K562 (cell line): Measurements from ENCODE around the gene SMURF1.

Experiments
- CHD2 ChIP-seq: IDR thresholded peaks from 2 replicates; pipeline ENCODE4 v1.6.1; 2011; ENCODE audit warnings: low read depth, low read length
- JUN ChIP-seq, 2 experiments: sonication (generic) in 1 of 2; formaldehyde crosslinking in 1 of 2; IDR thresholded peaks; 2 replicates each; pipeline versions ENCODE4 v1.6.1 to v1.8.0; 2012 to 2022; ENCODE audit warnings: borderline replicate concordance in 2 of 2, mild to moderate bottlenecking in 2 of 2, improper control_type of control experiment in 1 of 2, low read depth in 1 of 2, low read length in 1 of 2, missing genetic modification reagents in 1 of 2
- POLR2A ChIP-seq: fragments of 450-650 bp; conservative IDR thresholded peaks from 2 replicates; pipeline ENCODE4 v1.6.1; 2016
- RBBP5 ChIP-seq: fragments of 200-600 bp; sonication (generic); IDR thresholded peaks from 2 replicates; pipeline ENCODE4 v1.6.1; 2012; ENCODE audit warnings: borderline replicate concordance, mild to moderate bottlenecking, low read length, control low read depth, inconsistent platforms; ENCODE audit not compliant: insufficient read depth, poor library complexity, severe bottlenecking
- STAT5A ChIP-seq: IDR thresholded peaks from 2 replicates; pipeline ENCODE4 v1.6.1; 2012; ENCODE audit warnings: low read length, inconsistent platforms, borderline replicate concordance
- ZNF175 ChIP-seq: fragments of 200-800 bp; sonication (Bioruptor generic); IDR thresholded peaks from 2 replicates; pipeline ENCODE4 v1.6.1; 2016; ENCODE audit warnings: low read depth, mild to moderate bottlenecking, missing genetic modification characterization, missing compliant biosample characterization
- ZNF24 ChIP-seq: fragments of 450-650 bp; IDR thresholded peaks from 2 replicates; pipeline ENCODE4 v1.6.1; 2016
- TF ChIP-seq, protein P1 (sequence below), 2 experiments: fragments of 450-650 bp; formaldehyde crosslinking in 1 of 2; IDR thresholded peaks; 2 replicates each; pipeline versions ENCODE4 v1.4.0 to v1.6.1; 2014 to 2020; ENCODE audit warnings: mild to moderate bottlenecking in 2 of 2, borderline replicate concordance in 1 of 2, low read depth in 1 of 2
- TF ChIP-seq, protein P2 (sequence below), 3 experiments: IDR thresholded peaks in 2 of 3; conservative IDR thresholded peaks in 1 of 3; 2 replicates each; pipeline ENCODE4 v1.5.1; 2011 to 2012; ENCODE audit warnings: low read length in 3 of 3, mild to moderate bottlenecking in 3 of 3, control low read depth in 2 of 3, improper control_type of control experiment in 1 of 3, inconsistent platforms in 1 of 3, low read depth in 1 of 3, mixed read lengths in 1 of 3, moderate library complexity in 1 of 3; ENCODE audit not compliant: insufficient read depth in 2 of 3

DNA sequence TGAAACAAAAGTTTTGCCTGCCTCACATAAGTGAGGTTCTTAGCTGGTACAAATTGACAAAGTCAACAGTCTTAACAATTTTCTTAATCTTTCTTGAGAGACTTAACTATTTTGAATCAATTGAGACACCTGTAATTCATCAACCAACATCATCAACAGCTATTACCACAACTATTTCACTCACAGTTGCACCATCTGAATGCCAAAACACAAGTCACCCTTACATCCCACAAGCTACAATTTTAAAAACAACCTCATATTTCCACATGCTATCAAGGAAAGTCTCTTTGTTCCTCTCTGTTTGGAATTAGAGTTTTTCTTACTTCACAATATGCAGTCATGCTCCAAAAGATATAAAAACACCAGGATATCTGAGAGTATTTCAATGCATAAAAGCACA is 4.9 kb downstream of the SMURF1 start:
- TF ChIP-seq POLR2A, result no peak
- TF ChIP-seq CHD2, result no peak
- TF ChIP-seq, protein P1, sequence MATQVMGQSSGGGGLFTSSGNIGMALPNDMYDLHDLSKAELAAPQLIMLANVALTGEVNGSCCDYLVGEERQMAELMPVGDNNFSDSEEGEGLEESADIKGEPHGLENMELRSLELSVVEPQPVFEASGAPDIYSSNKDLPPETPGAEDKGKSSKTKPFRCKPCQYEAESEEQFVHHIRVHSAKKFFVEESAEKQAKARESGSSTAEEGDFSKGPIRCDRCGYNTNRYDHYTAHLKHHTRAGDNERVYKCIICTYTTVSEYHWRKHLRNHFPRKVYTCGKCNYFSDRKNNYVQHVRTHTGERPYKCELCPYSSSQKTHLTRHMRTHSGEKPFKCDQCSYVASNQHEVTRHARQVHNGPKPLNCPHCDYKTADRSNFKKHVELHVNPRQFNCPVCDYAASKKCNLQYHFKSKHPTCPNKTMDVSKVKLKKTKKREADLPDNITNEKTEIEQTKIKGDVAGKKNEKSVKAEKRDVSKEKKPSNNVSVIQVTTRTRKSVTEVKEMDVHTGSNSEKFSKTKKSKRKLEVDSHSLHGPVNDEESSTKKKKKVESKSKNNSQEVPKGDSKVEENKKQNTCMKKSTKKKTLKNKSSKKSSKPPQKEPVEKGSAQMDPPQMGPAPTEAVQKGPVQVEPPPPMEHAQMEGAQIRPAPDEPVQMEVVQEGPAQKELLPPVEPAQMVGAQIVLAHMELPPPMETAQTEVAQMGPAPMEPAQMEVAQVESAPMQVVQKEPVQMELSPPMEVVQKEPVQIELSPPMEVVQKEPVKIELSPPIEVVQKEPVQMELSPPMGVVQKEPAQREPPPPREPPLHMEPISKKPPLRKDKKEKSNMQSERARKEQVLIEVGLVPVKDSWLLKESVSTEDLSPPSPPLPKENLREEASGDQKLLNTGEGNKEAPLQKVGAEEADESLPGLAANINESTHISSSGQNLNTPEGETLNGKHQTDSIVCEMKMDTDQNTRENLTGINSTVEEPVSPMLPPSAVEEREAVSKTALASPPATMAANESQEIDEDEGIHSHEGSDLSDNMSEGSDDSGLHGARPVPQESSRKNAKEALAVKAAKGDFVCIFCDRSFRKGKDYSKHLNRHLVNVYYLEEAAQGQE (IDR thresholded peaks at IDR 0.05; ENCODE audit: borderline replicate concordance), result no peak
- TF ChIP-seq, protein P1 (CRISPR knock-in tag; IDR thresholded peaks at IDR 0.05; ENCODE audit: low read depth), result no peak
- TF ChIP-seq ZNF24, result no peak
- TF ChIP-seq ZNF175 (CRISPR knock-in tag), result no peak
- TF ChIP-seq JUN (IDR thresholded peaks at IDR 0.05; ENCODE audit: borderline replicate concordance, low read depth, low read length), result no peak
- no peak for TF ChIP-seq JUN (CRISPR knock-in tag; IDR thresholded peaks at IDR 0.05; ENCODE audit: borderline replicate concordance)
- no peak for TF ChIP-seq RBBP5
- TF ChIP-seq STAT5A, result no peak
- TF ChIP-seq, protein P2, sequence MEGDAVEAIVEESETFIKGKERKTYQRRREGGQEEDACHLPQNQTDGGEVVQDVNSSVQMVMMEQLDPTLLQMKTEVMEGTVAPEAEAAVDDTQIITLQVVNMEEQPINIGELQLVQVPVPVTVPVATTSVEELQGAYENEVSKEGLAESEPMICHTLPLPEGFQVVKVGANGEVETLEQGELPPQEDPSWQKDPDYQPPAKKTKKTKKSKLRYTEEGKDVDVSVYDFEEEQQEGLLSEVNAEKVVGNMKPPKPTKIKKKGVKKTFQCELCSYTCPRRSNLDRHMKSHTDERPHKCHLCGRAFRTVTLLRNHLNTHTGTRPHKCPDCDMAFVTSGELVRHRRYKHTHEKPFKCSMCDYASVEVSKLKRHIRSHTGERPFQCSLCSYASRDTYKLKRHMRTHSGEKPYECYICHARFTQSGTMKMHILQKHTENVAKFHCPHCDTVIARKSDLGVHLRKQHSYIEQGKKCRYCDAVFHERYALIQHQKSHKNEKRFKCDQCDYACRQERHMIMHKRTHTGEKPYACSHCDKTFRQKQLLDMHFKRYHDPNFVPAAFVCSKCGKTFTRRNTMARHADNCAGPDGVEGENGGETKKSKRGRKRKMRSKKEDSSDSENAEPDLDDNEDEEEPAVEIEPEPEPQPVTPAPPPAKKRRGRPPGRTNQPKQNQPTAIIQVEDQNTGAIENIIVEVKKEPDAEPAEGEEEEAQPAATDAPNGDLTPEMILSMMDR (IDR thresholded peaks at IDR 0.05 in 2 of 3, conservative IDR thresholded peaks at IDR 0.05 in 1 of 3; ENCODE audit: insufficient read depth in 2 of 3, low read depth in 1 of 3, low read length in 3 of 3), result no peak
